ENCODE measurements around the gene CPNE5. TPM values are rescaled to one million over a fixed set of nuclear protein-coding genes. Genes with fewer than 3 reads are reported as not detected.

The CPNE5 gene
- total and polyA plus RNA-seq, 7 donors, result 0.99 to 11.6 (median 3.8) TPM

- H3K4me1 ChIP-seq, result peaks cover 0 to 28% (median 20%) of the 10 kb centered on the region in 4 donors
- no peaks in the 10 kb centered on the region for H3K27me3 ChIP-seq
- H3K9me3 ChIP-seq, result no peaks in the 10 kb centered on the region
- peak overlapping the region in 2 of 4 donors; percentile 18 to 39 for H3K27ac ChIP-seq
- intact Hi-C loops (cut with DNase I), result no loop called here
- no peak for TF ChIP-seq POLR2A (IDR thresholded peaks at IDR 0.05)
- TF ChIP-seq CTCF (IDR thresholded peaks at IDR 0.05), result no peak
- no peak for TF ChIP-seq EP300 (IDR thresholded peaks at IDR 0.05)
- no peak for TF ChIP-seq POLR2AphosphoS5 (IDR thresholded peaks at IDR 0.05)
- WGBS, 2 donors, result 58 to 84% methylated on average over 18 of the region's 18 CpGs
- H3K4me3 ChIP-seq, result no peak overlapping the region
- H3K36me3 ChIP-seq, result no peaks in the 10 kb centered on the region
- DNase-seq, result no peak
These were observed 69.4 kb downstream of the CPNE5 start for GRCh38 chr6:36769676-36770499.

GRCh38 chr6:36769183-36769675 lies 70.0 kb downstream of the CPNE5 start:
- Histone ChIP-seq H3K36me3 (no peaks in the 10 kb centered on the region), H3K27ac (peak overlapping the region in 2 of 4 donors; percentile 18 to 39), H3K4me1 (peaks cover 0 to 28% (median 20%) of the 10 kb centered on the region in 4 donors), H3K9me3 (no peaks in the 10 kb centered on the region), H3K4me3 (no peak overlapping the region), H3K27me3 (no peaks in the 10 kb centered on the region)
- DNase-seq, result no peak
- 63 to 80% methylated on average over 7 of the region's 7 CpGs for WGBS, 2 donors
- intact Hi-C loops (cut with DNase I), result no loop called here
- TF ChIP-seq EP300 (IDR thresholded peaks at IDR 0.05), result no peak
- no peak for TF ChIP-seq POLR2AphosphoS5 (IDR thresholded peaks at IDR 0.05)
- no peak for TF ChIP-seq POLR2A (IDR thresholded peaks at IDR 0.05)
- TF ChIP-seq CTCF (IDR thresholded peaks at IDR 0.05), result no peak

- intact Hi-C loops (cut with DNase I), result loop anchor here (1.0 kb wide), 2 partner anchors 85 to 252 kb away; no protein-coding TSS in a partner anchor
- no peaks in the 10 kb centered on the region for H3K9me3 ChIP-seq
- no peak overlapping the region for H3K27ac ChIP-seq
- WGBS, 2 donors, result 76 to 88% methylated on average over 10 of the region's 10 CpGs
- no peak for DNase-seq
- no peaks in the 10 kb centered on the region for H3K27me3 ChIP-seq
- H3K36me3 ChIP-seq, result no peaks in the 10 kb centered on the region
- no peak overlapping the region for H3K4me3 ChIP-seq
- peaks cover 0 to 28% (median 20%) of the 10 kb centered on the region in 4 donors for H3K4me1 ChIP-seq
- TF ChIP-seq CTCF (IDR thresholded peaks at IDR 0.05) (no peak), EP300 (IDR thresholded peaks at IDR 0.05) (no peak), POLR2A (IDR thresholded peaks at IDR 0.05) (no peak), POLR2AphosphoS5 (IDR thresholded peaks at IDR 0.05) (no peak)
These were observed 72.8 kb downstream of the CPNE5 start for GRCh38 chr6:36766399-36766945.

- H3K27ac ChIP-seq, result no peak overlapping the region
- no peak for TF ChIP-seq EP300 (IDR thresholded peaks at IDR 0.05)
- TF ChIP-seq POLR2A (IDR thresholded peaks at IDR 0.05), result no peak
- peak in 2 of 4 donors; percentile 10 to 12 for TF ChIP-seq POLR2AphosphoS5 (IDR thresholded peaks at IDR 0.05)
- peak; percentile 70 to 83 (median 80) for TF ChIP-seq CTCF (IDR thresholded peaks at IDR 0.05)
- H3K4me1 ChIP-seq, result peaks cover 0 to 28% (median 20%) of the 10 kb centered on the region in 4 donors
- intact Hi-C loops (cut with DNase I), result loop anchor here (1.0 to 2.0 kb wide), 3 partner anchors 86 to 253 kb away; no protein-coding TSS in a partner anchor
- DNase-seq, result peak; percentile 89
- H3K4me3 ChIP-seq, result no peak overlapping the region
- H3K9me3 ChIP-seq, result no peaks in the 10 kb centered on the region
- H3K27me3 ChIP-seq, result no peaks in the 10 kb centered on the region
- no peaks in the 10 kb centered on the region for H3K36me3 ChIP-seq
- 34 to 39% methylated on average over 17 of the region's 17 CpGs for WGBS, 2 donors
These were observed 73.4 kb downstream of the CPNE5 start for GRCh38 chr6:36765594-36766398.

Data from sigmoid colon (tissue), 7 donors.